ENCODE data around the gene ZBTB14.

ZBTB14 gene, protein sequence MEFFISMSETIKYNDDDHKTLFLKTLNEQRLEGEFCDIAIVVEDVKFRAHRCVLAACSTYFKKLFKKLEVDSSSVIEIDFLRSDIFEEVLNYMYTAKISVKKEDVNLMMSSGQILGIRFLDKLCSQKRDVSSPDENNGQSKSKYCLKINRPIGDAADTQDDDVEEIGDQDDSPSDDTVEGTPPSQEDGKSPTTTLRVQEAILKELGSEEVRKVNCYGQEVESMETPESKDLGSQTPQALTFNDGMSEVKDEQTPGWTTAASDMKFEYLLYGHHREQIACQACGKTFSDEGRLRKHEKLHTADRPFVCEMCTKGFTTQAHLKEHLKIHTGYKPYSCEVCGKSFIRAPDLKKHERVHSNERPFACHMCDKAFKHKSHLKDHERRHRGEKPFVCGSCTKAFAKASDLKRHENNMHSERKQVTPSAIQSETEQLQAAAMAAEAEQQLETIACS

DNA sequence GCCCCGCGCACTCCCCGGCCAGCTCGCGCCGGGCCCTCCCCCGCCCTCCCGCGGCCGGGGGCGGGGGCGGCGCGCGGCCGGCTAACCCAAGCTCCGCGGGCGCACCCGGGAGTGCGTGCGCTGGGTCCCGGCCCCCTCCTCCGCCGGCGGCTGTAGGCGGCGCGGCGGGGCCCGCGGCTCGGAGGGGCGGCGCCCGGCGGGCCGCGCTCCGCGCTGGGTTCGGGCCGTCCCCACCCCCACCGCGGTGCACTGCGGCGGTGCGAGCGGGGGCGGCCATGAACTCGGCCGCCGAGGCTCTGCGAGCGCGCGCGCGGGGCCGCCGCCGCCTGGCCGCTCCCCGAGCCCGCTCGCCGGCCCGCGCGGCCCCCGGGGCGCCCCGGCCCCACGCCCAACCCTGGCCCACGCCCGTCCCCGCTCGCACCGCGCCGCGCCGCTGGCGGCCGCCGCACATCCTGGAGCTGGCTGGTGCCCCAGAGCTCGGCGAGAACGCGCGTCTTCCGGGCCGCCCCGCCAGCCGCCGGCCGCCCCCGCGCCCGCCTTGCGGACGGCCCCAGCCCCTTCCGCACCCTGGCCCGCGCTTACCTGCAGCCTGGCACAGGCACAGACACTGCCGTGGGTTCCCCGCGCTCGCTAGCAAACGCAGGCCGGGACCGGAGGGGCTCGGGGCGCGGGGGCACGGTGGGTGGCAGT lies at the start of gene ZBTB14:
Gene ZBTB14, minus strand, starts transcription at position 496 of the 690 bp plus-strand sequence. CDS start 2,480 bp downstream, outside the sequence.
- H3K4me3 ChIP-seq (ENCODE audit: low read depth, low read length), result peak within 1 kb of the TSS; percentile 81
- in situ Hi-C loops (cut with HindIII; ENCODE audit: low sequenced_read_pairs), result no loop called here
- peak; percentile 53 for DNase-seq (ENCODE audit: low read depth, low spot score)
- TF ChIP-seq, protein P1, sequence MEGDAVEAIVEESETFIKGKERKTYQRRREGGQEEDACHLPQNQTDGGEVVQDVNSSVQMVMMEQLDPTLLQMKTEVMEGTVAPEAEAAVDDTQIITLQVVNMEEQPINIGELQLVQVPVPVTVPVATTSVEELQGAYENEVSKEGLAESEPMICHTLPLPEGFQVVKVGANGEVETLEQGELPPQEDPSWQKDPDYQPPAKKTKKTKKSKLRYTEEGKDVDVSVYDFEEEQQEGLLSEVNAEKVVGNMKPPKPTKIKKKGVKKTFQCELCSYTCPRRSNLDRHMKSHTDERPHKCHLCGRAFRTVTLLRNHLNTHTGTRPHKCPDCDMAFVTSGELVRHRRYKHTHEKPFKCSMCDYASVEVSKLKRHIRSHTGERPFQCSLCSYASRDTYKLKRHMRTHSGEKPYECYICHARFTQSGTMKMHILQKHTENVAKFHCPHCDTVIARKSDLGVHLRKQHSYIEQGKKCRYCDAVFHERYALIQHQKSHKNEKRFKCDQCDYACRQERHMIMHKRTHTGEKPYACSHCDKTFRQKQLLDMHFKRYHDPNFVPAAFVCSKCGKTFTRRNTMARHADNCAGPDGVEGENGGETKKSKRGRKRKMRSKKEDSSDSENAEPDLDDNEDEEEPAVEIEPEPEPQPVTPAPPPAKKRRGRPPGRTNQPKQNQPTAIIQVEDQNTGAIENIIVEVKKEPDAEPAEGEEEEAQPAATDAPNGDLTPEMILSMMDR (IDR thresholded peaks at IDR 0.05; ENCODE audit: low read depth, low read length), result no peak

DNA sequence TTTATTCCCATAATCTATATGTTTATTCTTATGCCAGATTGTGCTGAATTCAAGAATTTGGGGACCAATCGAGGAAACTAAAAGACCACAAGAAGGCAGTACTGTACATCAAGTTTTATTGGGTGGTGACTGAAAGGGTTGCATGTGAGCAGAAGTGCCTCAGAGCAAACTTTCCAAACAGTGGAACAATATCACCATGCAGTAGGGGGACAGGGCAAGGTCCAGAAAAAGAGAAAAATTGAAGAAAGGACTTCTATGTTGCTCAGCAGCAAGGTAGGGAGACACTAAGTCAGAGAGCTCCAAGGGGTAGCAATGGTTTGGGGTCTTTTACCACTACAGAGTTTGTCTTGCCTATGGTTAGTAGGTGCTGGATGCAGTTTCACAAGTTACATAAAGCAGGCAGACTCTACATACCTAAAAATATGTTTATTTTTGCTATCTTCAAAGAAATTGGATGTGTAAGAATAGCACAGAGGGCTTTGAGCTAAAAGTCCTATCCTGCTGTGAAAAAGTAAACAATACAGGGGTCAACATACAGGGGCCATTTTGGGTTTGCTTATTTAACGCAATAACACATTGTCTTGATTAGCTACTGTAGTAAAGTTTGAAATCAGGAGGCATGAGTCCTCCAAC lies 43.8 kb upstream of the ZBTB14 start:
- TF ChIP-seq, protein P1 (IDR thresholded peaks at IDR 0.05; ENCODE audit: low read depth, low read length), result no peak
- no peak for DNase-seq (ENCODE audit: low read depth, low spot score)
- in situ Hi-C loops (cut with HindIII; ENCODE audit: low sequenced_read_pairs), result no loop called here
- no peak overlapping the region for H3K4me3 ChIP-seq (ENCODE audit: low read depth, low read length)

DNA sequence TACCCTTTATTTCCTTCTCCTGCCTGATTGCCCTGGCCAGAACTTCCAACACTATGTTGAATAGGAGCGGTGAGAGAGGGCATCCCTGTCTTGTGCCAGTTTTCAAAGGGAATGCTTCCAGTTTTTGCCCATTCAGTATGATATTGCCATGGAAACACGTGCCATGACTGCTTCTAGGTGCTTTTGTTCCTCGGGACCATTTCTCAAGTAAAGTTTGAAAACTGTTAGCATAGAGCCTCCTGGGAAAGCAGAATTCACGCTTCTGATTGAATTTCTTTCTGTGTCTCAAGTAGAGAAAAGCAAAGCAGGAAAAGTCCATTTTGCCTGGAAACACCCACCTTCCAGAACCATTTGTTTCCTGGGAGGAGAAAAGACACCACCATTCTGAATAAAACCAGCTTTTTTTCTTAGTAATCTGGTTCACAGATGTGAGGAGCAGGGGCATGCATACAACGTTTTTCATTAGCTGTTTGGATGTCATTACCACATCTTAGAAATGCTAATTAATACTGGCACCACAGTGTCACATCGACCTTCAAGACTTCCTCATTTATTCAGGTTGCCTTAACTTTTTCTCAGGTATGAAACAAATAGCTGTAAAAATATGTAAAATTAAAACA lies 39.0 kb upstream of the ZBTB14 start:
- no peak for DNase-seq (ENCODE audit: low read depth, low spot score)
- in situ Hi-C loops (cut with HindIII; ENCODE audit: low sequenced_read_pairs), result no loop called here
- TF ChIP-seq, protein P1 (IDR thresholded peaks at IDR 0.05; ENCODE audit: low read depth, low read length), result no peak
- H3K4me3 ChIP-seq (ENCODE audit: low read depth, low read length), result no peak overlapping the region

DNA sequence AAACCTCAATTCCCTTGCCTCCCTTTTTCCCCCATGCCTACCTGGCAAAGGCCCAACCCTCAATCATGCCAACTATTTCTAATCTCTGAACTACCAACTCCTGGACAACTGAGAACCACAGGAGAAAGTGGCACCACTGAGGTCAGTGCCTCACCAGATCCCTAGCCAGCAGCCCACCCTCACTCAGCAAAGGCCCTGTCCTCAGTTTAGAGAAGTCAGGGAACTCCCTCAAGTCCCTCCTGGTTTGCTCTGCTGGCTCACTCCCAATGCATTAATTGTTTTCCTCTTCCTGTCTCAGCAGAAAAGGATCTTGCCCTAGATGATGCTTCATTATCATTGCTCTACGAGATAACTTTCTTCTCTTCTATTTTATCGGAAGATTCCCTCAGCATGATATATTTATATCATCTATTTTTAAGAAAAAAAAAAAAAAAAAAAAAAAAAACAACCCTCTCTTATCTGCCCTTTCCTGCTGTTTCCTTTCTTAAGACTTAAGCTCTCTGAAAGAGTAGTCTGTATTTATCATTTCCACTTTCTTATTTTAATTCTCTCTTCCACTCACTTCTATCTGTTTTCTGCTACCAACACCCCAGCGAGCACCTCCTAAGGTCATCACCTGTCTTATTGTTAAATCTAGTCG lies 22.7 kb upstream of the ZBTB14 start:
- TF ChIP-seq, protein P1 (IDR thresholded peaks at IDR 0.05; ENCODE audit: low read depth, low read length), result no peak
- in situ Hi-C loops (cut with HindIII; ENCODE audit: low sequenced_read_pairs), result no loop called here
- no peak overlapping the region for H3K4me3 ChIP-seq (ENCODE audit: low read depth, low read length)
- DNase-seq (ENCODE audit: low read depth, low spot score), result no peak

DNA sequence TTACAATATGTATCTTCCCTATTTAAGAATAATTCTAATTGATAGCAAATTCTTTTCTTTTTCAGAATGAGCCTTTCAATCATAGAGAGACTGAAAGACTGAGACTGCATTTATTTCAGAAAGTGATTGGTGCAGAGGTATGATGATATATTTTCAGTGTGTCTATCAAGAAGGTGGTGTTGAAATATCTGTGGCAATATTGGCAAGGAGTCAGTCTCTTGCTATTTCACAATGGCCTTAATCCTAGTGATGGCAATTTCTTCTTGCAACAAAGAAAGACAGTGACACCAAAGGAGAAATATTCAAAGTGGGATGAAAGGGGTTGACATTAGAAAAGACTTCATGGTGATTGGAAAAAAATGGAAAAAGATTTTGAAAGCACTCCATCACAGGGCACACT lies 21.7 kb upstream of the ZBTB14 start:
- in situ Hi-C loops (cut with HindIII; ENCODE audit: low sequenced_read_pairs), result no loop called here
- TF ChIP-seq, protein P1 (IDR thresholded peaks at IDR 0.05; ENCODE audit: low read depth, low read length), result no peak
- DNase-seq (ENCODE audit: low read depth, low spot score), result no peak
- no peak overlapping the region for H3K4me3 ChIP-seq (ENCODE audit: low read depth, low read length)

DNA sequence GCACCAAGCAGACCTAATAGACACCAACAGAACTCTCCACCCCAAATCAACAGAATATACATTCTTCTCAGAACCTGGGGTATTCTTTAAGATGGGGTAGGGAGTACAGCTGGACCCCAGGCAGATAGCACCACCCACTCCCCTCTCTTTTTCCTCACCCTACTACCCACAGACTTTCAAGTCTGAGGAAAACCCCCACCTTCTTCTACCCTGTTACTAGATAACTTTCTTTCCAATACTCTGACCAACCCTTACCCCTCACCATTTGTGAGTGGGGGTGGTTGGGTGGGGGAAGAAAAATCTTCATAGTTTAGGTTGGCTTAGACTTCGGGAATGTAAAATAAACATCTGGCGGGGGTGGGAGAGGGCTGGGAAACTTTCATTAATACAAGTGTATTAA lies 20.3 kb upstream of the ZBTB14 start:
- in situ Hi-C loops (cut with HindIII; ENCODE audit: low sequenced_read_pairs), result no loop called here
- H3K4me3 ChIP-seq (ENCODE audit: low read depth, low read length), result no peak overlapping the region
- DNase-seq (ENCODE audit: low read depth, low spot score), result no peak
- TF ChIP-seq, protein P1 (IDR thresholded peaks at IDR 0.05; ENCODE audit: low read depth, low read length), result no peak

Measured in astrocyte of the spinal cord (primary cell).